HG03175 (cell line): ENCODE measurements around the gene UBE2J1.

ENCODE experiments used
- ATAC-seq: cut with Tn5 transposase; IDR thresholded peaks from one replicate; pipeline ENCODE4 v1.9.1; 2021; ENCODE audit warnings: mild to moderate bottlenecking, moderate library complexity; ENCODE audit not compliant: unreplicated experiment

The UBE2J1 gene

GRCh38 chr6:89291256-89291819 lies 61.2 kb downstream of the UBE2J1 start:
- ATAC-seq: no peak

- ATAC-seq: no peak
These were observed 61.9 kb downstream of the UBE2J1 start for GRCh38 chr6:89290401-89291155.

GRCh38 chr6:89289710-89290109 lies 62.8 kb downstream of the UBE2J1 start:
- ATAC-seq: no peak

- ATAC-seq: no peak
These were observed 65.0 kb downstream of the UBE2J1 start for GRCh38 chr6:89287351-89288028.

- no peak for ATAC-seq
These were observed 66.0 kb downstream of the UBE2J1 start for GRCh38 chr6:89286516-89286915.

- ATAC-seq: no peak
These were observed 67.4 kb downstream of the UBE2J1 start for GRCh38 chr6:89284963-89285735.

GRCh38 chr6:89284081-89284480 lies 68.4 kb downstream of the UBE2J1 start:
- no peak for ATAC-seq

- no peak for ATAC-seq
These were observed 69.8 kb downstream of the UBE2J1 start for GRCh38 chr6:89282749-89283148.

- ATAC-seq: peak; percentile 98
These were observed 70.7 kb downstream of the UBE2J1 start for GRCh38 chr6:89281779-89282246.

GRCh38 chr6:89278956-89279355 lies 73.6 kb downstream of the UBE2J1 start:
- ATAC-seq: no peak
